Limb (tissue), 2 donors: Measurements from ENCODE around the gene SIMC1.
"Not testable (repeated sequence)": the region's sequence is repeated elsewhere in the genome, so short reads cannot be mapped to it uniquely, and the experiment has no call there.

ENCODE experiments used
- DNase-seq, 2 donors: peaks; one replicate each; pipeline ENCODE4 v3.0.0-alpha.2; 2016; ENCODE audit errors: extremely low spot score in 2 of 2

The SIMC1 gene

GRCh38 chr5:176214466-176215021 is 23.7 kb upstream of the SIMC1 start:
- not testable (repeated sequence) for DNase-seq

- not testable (repeated sequence) for DNase-seq
Observed at GRCh38 chr5:176216393-176216916, 21.8 kb upstream of the SIMC1 start.

GRCh38 chr5:176217188-176217729 is 21.0 kb upstream of the SIMC1 start:
- not testable (repeated sequence) for DNase-seq

GRCh38 chr5:176217764-176218163 is 20.5 kb upstream of the SIMC1 start:
- DNase-seq: not testable (repeated sequence)

GRCh38 chr5:176222006-176222405 is 16.2 kb upstream of the SIMC1 start:
- DNase-seq: not testable (repeated sequence)

- not testable (repeated sequence) for DNase-seq
Observed at GRCh38 chr5:176228358-176228757, 9.9 kb upstream of the SIMC1 start.

GRCh38 chr5:176233253-176233652 is 5.0 kb upstream of the SIMC1 start:
- not testable (repeated sequence) for DNase-seq

- DNase-seq: peak in 1 of 2 donors; percentile 52
Observed at GRCh38 chr5:176235155-176235554, 3.1 kb upstream of the SIMC1 start.

- DNase-seq: not testable (repeated sequence)
Observed at GRCh38 chr5:176238645-176239283, 540 bp downstream of the SIMC1 start.

GRCh38 chr5:176239304-176239703 is 1.1 kb downstream of the SIMC1 start:
- not testable (repeated sequence) for DNase-seq

- DNase-seq: not testable (repeated sequence)
Observed at GRCh38 chr5:176244318-176244717, 6.1 kb downstream of the SIMC1 start.

GRCh38 chr5:176245074-176245473 is 6.8 kb downstream of the SIMC1 start:
- not testable (repeated sequence) for DNase-seq

GRCh38 chr5:176245489-176245888 is 7.3 kb downstream of the SIMC1 start:
- DNase-seq: not testable (repeated sequence)

GRCh38 chr5:176250691-176251090 is 12.5 kb downstream of the SIMC1 start:
- not testable (repeated sequence) for DNase-seq

GRCh38 chr5:176252171-176252570 is 13.9 kb downstream of the SIMC1 start:
- DNase-seq: not testable (repeated sequence)

GRCh38 chr5:176253370-176254065 is 15.3 kb downstream of the SIMC1 start:
- DNase-seq: not testable (repeated sequence)

- DNase-seq: not testable (repeated sequence)
Observed at GRCh38 chr5:176254066-176254393, 15.8 kb downstream of the SIMC1 start.

GRCh38 chr5:176257871-176258505 is 19.8 kb downstream of the SIMC1 start:
- not testable (repeated sequence) for DNase-seq

- DNase-seq: not testable (repeated sequence)
Observed at GRCh38 chr5:176260682-176261081, 22.5 kb downstream of the SIMC1 start.

GRCh38 chr5:176266448-176266847 is 28.2 kb downstream of the SIMC1 start:
- not testable (repeated sequence) for DNase-seq

GRCh38 chr5:176289018-176289417 is 50.8 kb downstream of the SIMC1 start:
- not testable (repeated sequence) for DNase-seq
